A549 treated with AZD2906 at 1 μM for 4 hours (cell line): ENCODE results near the gene PRMT3. TPM values are rescaled to one million over a fixed set of nuclear protein-coding genes. Genes with fewer than 3 reads are reported as not detected.

Experiments
- total RNA-seq: library from RNA; stranded (reverse); fragments of 200-300 nt; extraction: Qiagen RNA extraction; gene quantifications from 5 replicates; pipeline ENCODE4 v1.2.3, GENCODE V29; 2022

PRMT3 gene
- total RNA-seq, result 26.1 to 38.3 TPM (median 29.6 TPM) in 5 replicates

DNA sequence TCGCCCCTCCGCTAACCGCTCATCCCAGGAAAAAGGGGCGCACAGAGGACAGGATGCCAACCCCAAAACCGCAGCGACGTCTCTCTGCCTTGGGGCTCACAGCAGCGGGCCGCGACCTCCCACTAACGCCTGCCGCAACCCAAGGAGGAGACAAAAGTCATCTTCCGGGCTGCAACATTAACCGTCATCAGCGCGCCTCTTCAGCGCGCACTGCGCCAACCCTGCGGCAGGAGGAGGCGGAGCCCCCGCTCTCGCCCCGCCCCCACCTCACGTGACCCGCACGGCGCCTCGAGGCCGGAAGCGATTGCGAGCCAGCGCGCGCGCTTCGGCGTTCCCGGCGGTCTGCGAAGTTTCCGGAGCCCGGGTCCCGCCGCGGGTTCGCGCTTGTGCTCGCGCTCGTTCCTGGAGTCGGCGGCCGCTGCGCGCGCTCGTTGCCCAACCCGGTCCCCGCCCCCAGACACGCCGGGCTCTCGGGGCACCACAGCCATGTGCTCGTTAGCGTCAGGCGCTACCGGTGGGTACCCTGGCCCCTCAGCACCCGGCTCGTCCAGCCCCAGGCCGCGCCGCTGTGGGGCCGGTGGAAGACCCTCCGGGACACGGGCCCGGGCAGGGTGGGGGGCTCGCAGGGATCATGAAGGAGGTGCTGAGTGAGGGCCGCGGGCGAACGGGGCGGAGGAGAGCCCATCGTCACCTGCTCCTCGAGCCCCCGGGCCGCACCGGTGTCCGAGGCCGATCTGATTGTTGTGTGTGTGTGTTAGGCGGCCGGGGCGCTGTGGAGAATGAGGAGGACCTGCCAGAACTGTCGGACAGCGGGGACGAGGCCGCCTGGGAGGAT lies at the start of gene PRMT3:
TSS of gene PRMT3 (plus strand) at position 456 of the 835 bp plus-strand sequence. CDS start at position 487, 31 bp downstream.

DNA sequence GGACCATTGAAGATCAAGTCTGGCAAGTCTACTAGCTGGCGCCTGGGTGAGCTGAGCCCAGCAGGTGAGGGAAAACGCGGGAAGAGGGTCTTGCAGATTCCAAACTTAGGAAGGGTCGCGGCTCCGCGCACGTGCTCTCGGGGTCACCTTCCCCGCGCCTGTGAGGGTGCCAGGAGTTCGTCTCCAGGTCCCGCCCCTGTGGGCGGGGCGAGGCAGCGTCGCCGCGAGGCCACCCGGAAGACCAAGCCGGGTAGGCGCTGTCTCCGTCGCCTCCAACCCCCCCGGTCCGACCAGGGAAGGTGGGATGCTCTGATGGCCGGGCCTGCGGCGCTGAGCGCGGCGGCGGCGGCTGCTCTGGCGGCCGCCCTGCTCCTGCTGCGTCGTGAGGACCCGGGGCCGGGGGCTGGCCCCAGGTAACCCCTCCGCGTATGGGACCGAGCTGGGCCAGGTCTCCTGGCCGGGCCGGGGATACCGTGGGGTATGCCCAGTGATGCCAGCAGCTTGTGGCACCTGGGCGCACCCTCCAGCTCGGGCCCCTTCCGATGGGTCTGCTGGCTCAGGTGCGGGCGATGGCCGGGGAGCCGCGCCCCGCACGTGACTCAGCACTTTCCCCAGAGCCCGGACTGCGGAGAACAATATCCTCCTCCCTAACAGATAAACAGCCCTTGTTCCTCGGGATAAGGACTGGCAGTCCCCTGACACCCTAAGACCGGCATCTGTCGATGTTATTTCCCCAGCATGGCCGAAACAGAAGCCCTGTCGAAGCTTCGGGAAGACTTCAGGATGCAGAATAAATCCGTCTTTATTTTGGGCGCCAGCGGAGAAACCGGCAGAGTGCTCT lies 23.8 kb upstream of the PRMT3 start, which contains the start of gene HTATIP2:
TSS of gene HTATIP2 (plus strand) at position 215 of the 841 bp plus-strand sequence. CDS start at position 739, 524 bp downstream.

Other genes starting within 250 kb of the PRMT3 start
- gene DBX1, start 227.2 kb upstream of the PRMT3 start, total RNA-seq, result not detected in 5 replicates
- gene HTATIP2, start 24.0 kb upstream of the PRMT3 start, total RNA-seq, result 184 to 203 TPM (median 186 TPM) in 5 replicates
- not detected in 5 replicates for gene SLC6A5, start 211.9 kb downstream of the PRMT3 start, total RNA-seq